Tibial nerve (tissue), 4 donors: Measurements from ENCODE around the gene OSBPL9.

Experiments used
- CTCF ChIP-seq, 5 experiments: fragments of 200-600 bp in 3 of 5; fragments of 450-650 bp in 2 of 5; sonication (generic) in 3 of 5; IDR thresholded peaks; one replicate each; pipeline ENCODE4 v1.5.1; 2016 to 2019; ENCODE audit warnings: antibody characterized with exemption in 5 of 5, mild to moderate bottlenecking in 3 of 5, moderate library complexity in 2 of 5
- EP300 ChIP-seq, 2 donors: sonication (generic); formaldehyde crosslinking; IDR thresholded peaks; one replicate each; pipeline ENCODE4 v1.6.1; 2017; ENCODE audit warnings: antibody characterized with exemption in 2 of 2, mild to moderate bottlenecking in 1 of 2
- POLR2A ChIP-seq, 2 donors: fragments of 450-650 bp; IDR thresholded peaks; one replicate each; pipeline ENCODE4 v1.6.1; 2017; ENCODE audit warnings: antibody characterized with exemption in 2 of 2, mild to moderate bottlenecking in 2 of 2, moderate library complexity in 2 of 2

GRCh38 chr1:51583532-51583931, 33.4 kb upstream of the OSBPL9 start:
- no peak for TF ChIP-seq CTCF (IDR thresholded peaks at IDR 0.05)
- peak in 1 of 2 donors; percentile 7 for TF ChIP-seq POLR2A (IDR thresholded peaks at IDR 0.05)
- peak; percentile 66 to 89 for TF ChIP-seq EP300 (IDR thresholded peaks at IDR 0.05)
